DND-41 (cell line): ENCODE measurements around the gene EVC2.

Experiments used
- ATAC-seq: fragments of 200-7000 bp; cut with Tn5 transposase; 3 replicates; pipeline ENCODE4 v1.9.1; 2021; ENCODE audit warnings: low read depth; ENCODE audit not compliant: insufficient read depth
- DNase-seq: peaks from one replicate; pipeline ENCODE4 v3.0.0-alpha.2; 2020
- H2AFZ ChIP-seq: 2 replicates; pipeline ENCODE4 v1.6.0; 2012; ENCODE audit warnings: low read depth, low read length
- H3K27ac ChIP-seq: 2 replicates; pipeline ENCODE4 v1.5.1; 2012; ENCODE audit warnings: low read length, inconsistent platforms
- H3K27me3 ChIP-seq: fragments of 200-600 bp; sonication (generic); 2 replicates; pipeline ENCODE4 v1.6.0; 2012; ENCODE audit warnings: low read length, mild to moderate bottlenecking, inconsistent platforms; ENCODE audit not compliant: insufficient read depth, poor library complexity
- H3K36me3 ChIP-seq: 2 replicates; pipeline ENCODE4 v1.5.1; 2012; ENCODE audit warnings: low read length, inconsistent platforms; ENCODE audit not compliant: insufficient read depth
- H3K4me1 ChIP-seq: 2 replicates; pipeline ENCODE4 v1.5.1; 2012; ENCODE audit warnings: mild to moderate bottlenecking, low read length; ENCODE audit not compliant: insufficient read depth
- H3K4me2 ChIP-seq: 2 replicates; pipeline ENCODE4 v1.6.0; 2012; ENCODE audit warnings: mild to moderate bottlenecking, moderate library complexity, low read length, inconsistent platforms; ENCODE audit not compliant: insufficient read depth
- H3K4me3 ChIP-seq, 2 experiments: fragments of 200-600 bp in 1 of 2; shearing (Covaris generic) in 1 of 2; 2 replicates each; pipeline ENCODE4 v1.5.1; 2012 to 2016; ENCODE audit warnings: inconsistent platforms in 2 of 2, low read length in 2 of 2, mild to moderate bottlenecking in 2 of 2, low read depth in 1 of 2, moderate library complexity in 1 of 2
- H3K79me2 ChIP-seq: 2 replicates; pipeline ENCODE4 v1.6.0; 2012; ENCODE audit warnings: low read length, inconsistent platforms; ENCODE audit not compliant: insufficient read depth
- H3K9ac ChIP-seq: 2 replicates; pipeline ENCODE4 v1.6.0; 2012; ENCODE audit warnings: low read depth, mild to moderate bottlenecking, inconsistent platforms, low read length, moderate library complexity
- H3K9me3 ChIP-seq: 2 replicates; pipeline ENCODE4 v1.5.1; 2012; ENCODE audit warnings: low read length, moderate library complexity, mild to moderate bottlenecking, inconsistent platforms; ENCODE audit not compliant: insufficient read depth, severe bottlenecking
- H4K20me1 ChIP-seq: 2 replicates; pipeline ENCODE4 v1.6.0; 2012; ENCODE audit warnings: low read length; ENCODE audit not compliant: insufficient read depth
- EZH2 ChIP-seq: IDR thresholded peaks from 3 replicates; pipeline ENCODE4 v1.6.1; 2012; ENCODE audit warnings: borderline replicate concordance, low read depth, mild to moderate bottlenecking, moderate library complexity, low read length, inconsistent platforms; ENCODE audit not compliant: severe bottlenecking
- TF ChIP-seq, protein P1 (sequence below): IDR thresholded peaks from 2 replicates; pipeline ENCODE4 v1.5.1; 2012; ENCODE audit warnings: borderline replicate concordance, low read length, moderate library complexity, mild to moderate bottlenecking; ENCODE audit not compliant: poor library complexity, severe bottlenecking; ENCODE audit errors: extremely low read depth

The EVC2 gene

DNA sequence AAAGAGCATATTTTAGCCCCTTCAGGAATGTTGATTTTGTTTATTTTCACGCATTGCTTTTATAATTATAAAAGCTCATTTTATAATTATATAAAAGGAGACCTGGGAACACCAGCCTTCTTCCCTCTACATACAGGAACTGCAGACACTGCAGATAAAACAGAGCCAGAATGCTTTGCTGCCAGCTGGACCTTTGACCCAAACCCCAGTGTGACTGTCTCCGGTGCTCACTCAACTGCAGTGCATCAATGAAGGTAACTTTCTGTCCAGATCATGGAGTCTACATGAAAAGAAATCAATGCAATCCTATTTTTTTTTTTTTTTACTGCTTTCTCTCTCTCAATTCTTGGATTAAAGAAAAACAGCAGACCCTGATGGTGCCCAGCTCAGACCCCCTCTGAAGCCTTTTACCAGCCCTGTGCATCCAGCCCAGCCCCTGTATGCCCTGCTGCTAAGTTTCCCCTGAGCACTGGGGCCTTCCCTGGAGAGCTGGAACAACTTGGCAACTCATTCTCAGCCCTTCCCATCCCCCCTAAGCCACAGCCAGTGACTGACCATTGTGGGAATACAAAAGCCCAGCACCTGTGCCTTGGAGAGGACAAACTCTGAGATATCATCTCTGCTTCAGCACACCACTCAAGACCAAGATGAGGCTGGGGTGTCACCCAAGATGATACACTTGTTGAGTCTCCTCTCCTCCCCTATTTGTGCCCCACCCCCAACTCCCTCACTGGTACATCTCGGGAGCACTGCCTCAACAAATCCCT lies 182.1 kb downstream of the EVC2 start:
- no peak overlapping the region for H3K27ac ChIP-seq
- no peak for TF ChIP-seq EZH2
- TF ChIP-seq, protein P1, sequence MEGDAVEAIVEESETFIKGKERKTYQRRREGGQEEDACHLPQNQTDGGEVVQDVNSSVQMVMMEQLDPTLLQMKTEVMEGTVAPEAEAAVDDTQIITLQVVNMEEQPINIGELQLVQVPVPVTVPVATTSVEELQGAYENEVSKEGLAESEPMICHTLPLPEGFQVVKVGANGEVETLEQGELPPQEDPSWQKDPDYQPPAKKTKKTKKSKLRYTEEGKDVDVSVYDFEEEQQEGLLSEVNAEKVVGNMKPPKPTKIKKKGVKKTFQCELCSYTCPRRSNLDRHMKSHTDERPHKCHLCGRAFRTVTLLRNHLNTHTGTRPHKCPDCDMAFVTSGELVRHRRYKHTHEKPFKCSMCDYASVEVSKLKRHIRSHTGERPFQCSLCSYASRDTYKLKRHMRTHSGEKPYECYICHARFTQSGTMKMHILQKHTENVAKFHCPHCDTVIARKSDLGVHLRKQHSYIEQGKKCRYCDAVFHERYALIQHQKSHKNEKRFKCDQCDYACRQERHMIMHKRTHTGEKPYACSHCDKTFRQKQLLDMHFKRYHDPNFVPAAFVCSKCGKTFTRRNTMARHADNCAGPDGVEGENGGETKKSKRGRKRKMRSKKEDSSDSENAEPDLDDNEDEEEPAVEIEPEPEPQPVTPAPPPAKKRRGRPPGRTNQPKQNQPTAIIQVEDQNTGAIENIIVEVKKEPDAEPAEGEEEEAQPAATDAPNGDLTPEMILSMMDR, result no peak
- H3K79me2 ChIP-seq, result no peaks in the 10 kb centered on the region
- no peak overlapping the region for H3K4me2 ChIP-seq
- H3K4me3 ChIP-seq, result no peak overlapping the region
- no peak overlapping the region for H3K9ac ChIP-seq
- no peak overlapping the region for H2AFZ ChIP-seq
- no peaks in the 10 kb centered on the region for H3K27me3 ChIP-seq
- no peaks in the 10 kb centered on the region for H3K4me1 ChIP-seq
- H4K20me1 ChIP-seq, result no peaks in the 10 kb centered on the region
- ATAC-seq (no peak), DNase-seq (no peak)
- no peaks in the 10 kb centered on the region for H3K36me3 ChIP-seq
- H3K9me3 ChIP-seq, result no peaks in the 10 kb centered on the region

- Histone ChIP-seq H2AFZ (no peak overlapping the region), H3K4me3 (no peak overlapping the region), H3K4me1 (no peaks in the 10 kb centered on the region), H3K79me2 (no peaks in the 10 kb centered on the region), H3K4me2 (no peak overlapping the region), H3K27me3 (no peaks in the 10 kb centered on the region), H3K9ac (no peak overlapping the region), H3K36me3 (no peaks in the 10 kb centered on the region), H3K9me3 (no peaks in the 10 kb centered on the region), H4K20me1 (no peaks in the 10 kb centered on the region), H3K27ac (no peak overlapping the region)
- no peak for ATAC-seq
- no peak for DNase-seq
- TF ChIP-seq, protein P1, result no peak
- no peak for TF ChIP-seq EZH2
These were observed 183.7 kb downstream of the EVC2 start for GRCh38 chr4:5524446-5525299.

DNA sequence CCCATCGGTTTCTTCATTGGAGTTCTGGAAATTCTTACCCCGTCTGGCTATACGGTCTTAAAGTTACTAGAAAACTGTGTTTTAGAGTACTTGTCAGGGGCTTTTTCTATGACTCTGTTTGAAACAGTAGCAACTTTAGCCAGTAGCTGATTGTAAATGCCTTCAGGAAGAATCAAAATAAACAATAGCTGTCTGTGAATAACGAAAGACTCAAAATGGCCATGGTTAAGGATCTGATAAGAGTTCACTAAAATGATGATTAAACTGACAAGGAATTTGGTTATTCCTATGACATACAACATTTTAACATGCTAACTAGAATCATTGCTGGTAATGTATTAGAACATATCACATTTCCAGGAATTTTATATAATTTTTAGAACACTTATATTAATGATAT lies 191.0 kb downstream of the EVC2 start:
- Histone ChIP-seq H2AFZ (no peak overlapping the region), H3K27me3 (no peaks in the 10 kb centered on the region), H3K4me3 (no peak overlapping the region), H3K27ac (no peak overlapping the region), H3K9ac (no peak overlapping the region), H3K36me3 (no peaks in the 10 kb centered on the region), H3K9me3 (no peaks in the 10 kb centered on the region), H3K4me1 (no peaks in the 10 kb centered on the region), H3K4me2 (no peak overlapping the region), H4K20me1 (no peaks in the 10 kb centered on the region), H3K79me2 (no peaks in the 10 kb centered on the region)
- TF ChIP-seq, protein P1, result no peak
- TF ChIP-seq EZH2, result no peak
- DNase-seq, result no peak
- ATAC-seq, result no peak
